Heart right ventricle (tissue), 16 donors: Measurements from ENCODE around the gene FAM76B. TPM values are rescaled to one million over a fixed set of nuclear protein-coding genes. Genes with fewer than 3 reads are reported as not detected.

Source experiments
- ATAC-seq, 8 donors: fragments of 200-7000 bp; cut with Tn5 transposase; one replicate each; pipeline ENCODE4 v1.9.1; 2020; ENCODE audit warnings: mild to moderate bottlenecking in 8 of 8, moderate library complexity in 8 of 8, moderate number of reproducible peaks in 1 of 8
- DNase-seq, 2 donors: peaks; one replicate each; pipeline ENCODE4 v3.0.0-alpha.2; 2020
- H3K27ac ChIP-seq, 10 donors: fragments of 200-600 bp; sonication (generic) in 2 of 10; one replicate each; pipeline versions ENCODE4 v1.5.0 to v1.8.0; 2020 to 2022; ENCODE audit warnings: mild to moderate bottlenecking in 3 of 10
- H3K27me3 ChIP-seq, 7 donors: fragments of 200-600 bp; one replicate each; pipeline ENCODE4 v1.8.0; 2021 to 2022; ENCODE audit warnings: mild to moderate bottlenecking in 2 of 7
- H3K36me3 ChIP-seq, 9 donors: fragments of 200-600 bp; sonication (generic) in 1 of 9; one replicate each; pipeline versions ENCODE4 v1.5.0 to v1.8.0; 2020 to 2022; ENCODE audit warnings: mild to moderate bottlenecking in 2 of 9
- H3K4me1 ChIP-seq, 9 donors: fragments of 200-600 bp; sonication (generic) in 1 of 9; one replicate each; pipeline versions ENCODE4 v1.5.0 to v1.8.0; 2020 to 2022; ENCODE audit warnings: mild to moderate bottlenecking in 4 of 9
- H3K4me3 ChIP-seq, 10 donors: fragments of 200-600 bp; sonication (generic) in 2 of 10; one replicate each; pipeline versions ENCODE4 v1.5.0 to v1.8.0; 2020 to 2022; ENCODE audit warnings: mild to moderate bottlenecking in 7 of 10, moderate library complexity in 2 of 10
- H3K9me3 ChIP-seq, 11 donors: fragments of 200-600 bp in 10 of 11; sonication (generic) in 2 of 11; one replicate each; pipeline versions ENCODE4 v1.5.0 to v1.8.0; 2013 to 2022; ENCODE audit warnings: mild to moderate bottlenecking in 2 of 11, control low read depth in 1 of 11, moderate library complexity in 1 of 11
- CTCF ChIP-seq, 9 donors: fragments of 200-600 bp; sonication (generic) in 2 of 9; IDR thresholded peaks; one replicate each; pipeline versions ENCODE4 v1.5.0 to v1.8.0; 2021 to 2022; ENCODE audit warnings: antibody characterized with exemption in 9 of 9, mild to moderate bottlenecking in 5 of 9, moderate library complexity in 1 of 9
- WGBS, 2 donors: extraction: QIAGEN DNeasy Blood & Tissue Kit; methylation state at CpG; one replicate each; pipeline ENCODE4 v1.1.7; 2013; ENCODE audit warnings: inconsistent platforms in 1 of 2; 5-methylcytosine and 5-hydroxymethylcytosine counted together
- intact Hi-C, 10 donors: fragments of 100-400 bp; cut with DNase I; formaldehyde crosslinking; loops; one replicate each; pipeline versions ENCODE4 v1.11.1 to v1.14.2; 2022
- long read RNA-seq, 3 donors: library from polyadenylated mRNA; unstranded; transcript quantifications; one replicate each; pipeline ENCODE4 v2.0.0, GENCODE V29; 2020 to 2021
- polyA plus RNA-seq, 2 donors: library from polyadenylated mRNA; stranded (reverse); fragments of 200-250 nt; gene quantifications; one replicate each; pipeline ENCODE4 v1.2.3, GENCODE V29; 2013
- total RNA-seq, 10 donors: library from RNA; stranded (reverse); fragmentation: NEBNext Ultra II Directional in 3 of 10; extraction: Animal tissue kit (Norgen Biotek cat#: 25700) in 3 of 10; gene quantifications; one replicate each; pipeline versions ENCODE4 v1.2.1 to v1.2.4, GENCODE V29; 2021 to 2023
- donor health status: Arrhythmogenic right ventricular cardiomyopathy.
- donor health status: ischemic (EF 13 %, LVEDD 7.1; RV severe dilation, severe dysfunction).
- donor health status: healthy with polysubstance abuse.
- donor health status: DM: no; HTN: yes; CAD: no.
- donor health status: DM: no; HTN: no; CAD: no.
- donor health status: ischemic (EF 25% LVEDD 6.9; RV normal size, moderate dysfunction).
- donor health status: ischemic (EF 25% LVEDD 5.7; RV mildly dilated, moderate dysfunction).
- donor health status: healthy.
- donor health status: DM: yes; HTN: yes; CAD: no.
- donor health status: Ischemic cardiomyopathy.
- donor health status: ischemic (EF 35%, LVEDD 5.7; RV mildly dilated, moderate dysfunction).
- donor health status: nonischemic (EF 11% LVEDD 7.7; RV severe dilation, severe dysfunction).
- donor health status: DM: yes; HTN: yes; CAD: no.
- donor health status: PGD.
- donor health status: ischemic (EF 29% LVEDD 5.4; RV normal size, mild dysfunction).
- donor health status: nonischemic (EF 23%, LVEDD 6.1; RV moderate dilation, normal function).

The FAM76B gene
- total RNA-seq (1 to 10 TPM; 5.5 to 9.1 (median 7.7) TPM), polyA plus RNA-seq (1 to 10 TPM; 4.1 to 9.9 TPM)
- long read RNA-seq, donor 1, transcript FAM76B-201 (10 exons, 3,952 nt), result major isoform, 6 of 10 reads
- long read RNA-seq, donor 1, partial matches to known transcripts, result 0 of 10 reads
- long read RNA-seq, donor 1, other reads (novel, unspliced or antisense), result 1 of 10 reads
- long read RNA-seq, donor 2, transcript FAM76B-201 (10 exons, 3,952 nt), result major isoform, 7 of 15 reads
- long read RNA-seq, donor 2, partial matches to known transcripts, result 1 of 15 reads
- long read RNA-seq, donor 2, other reads (novel, unspliced or antisense), result 5 of 15 reads
- long read RNA-seq, donor 3, partial matches to known transcripts, result 1 of 11 reads
- long read RNA-seq, donor 3, other reads (novel, unspliced or antisense), result 5 of 11 reads

- 0% methylated on average over 59 to 62 of the region's 62 CpGs for WGBS, 2 donors
- intact Hi-C loops, result loop anchor here in 2 of 10 donors (5.0 to 10.0 kb wide), 2 partner anchors 133 to 815 kb away; partner anchors contain the start of genes CWC15 (in 1 of the 2), KDM4D (in 1 of the 2) and MTMR2 (in 1 of the 2)
- H3K4me3 ChIP-seq, result peak within 1 kb of the TSS; percentile 77 to 98 (median 90)
- TF ChIP-seq CTCF (IDR thresholded peaks at IDR 0.05), result no peak
- H3K9me3 ChIP-seq, result no peaks in the 10 kb centered on the region
- DNase-seq (peak; percentile 95 to 97), ATAC-seq (peak; percentile 93 to 97 (median 95))
- H3K36me3 ChIP-seq, result peaks cover 0 to 38% (median 17%) of the 10 kb centered on the region in 9 donors
- peak within 1 kb of the TSS; percentile 93 to 100 (median 98) for H3K27ac ChIP-seq
- no peaks in the 10 kb centered on the region for H3K27me3 ChIP-seq
- H3K4me1 ChIP-seq, result peaks cover 0 to 31% (median 26%) of the 10 kb centered on the region in 9 donors
These were observed at the start of gene FAM76B for GRCh38 chr11:95789506-95790122. FAM76B (minus strand) TSS chr11:95789782; CDS start chr11:95789478, 304 bp downstream.

GRCh38 chr11:95835768-95836488 lies 46.3 kb upstream of the FAM76B start:
- peaks cover 0 to 8% (median 0%) of the 10 kb centered on the region in 9 donors for H3K4me1 ChIP-seq
- H3K9me3 ChIP-seq, result no peaks in the 10 kb centered on the region
- intact Hi-C loops, result loop anchor here in 9 of 10 donors (5.0 to 10.0 kb wide), 9 partner anchors 209 to 591 kb away; partner anchors contain the start of genes JRKL (in 7 of the 9) and MAML2 (in 4 of the 9)
- peak overlapping the region in 4 of 10 donors; percentile 24 to 42 (median 30) for H3K27ac ChIP-seq
- H3K36me3 ChIP-seq, result peaks cover 0 to 100% (median 33%) of the 10 kb centered on the region in 9 donors
- no peak overlapping the region for H3K4me3 ChIP-seq
- ATAC-seq, result peak; percentile 79 to 97 (median 94)
- TF ChIP-seq CTCF (IDR thresholded peaks at IDR 0.05), result peak; percentile 77 to 93 (median 87)
- 7 to 14% methylated on average over 3 of the region's 3 CpGs for WGBS, 2 donors
- peak in 1 of 2 donors; percentile 60 for DNase-seq
- no peaks in the 10 kb centered on the region for H3K27me3 ChIP-seq

GRCh38 chr11:95835351-95835750 lies 45.8 kb upstream of the FAM76B start:
- Histone ChIP-seq H3K4me1 (peaks cover 0 to 8% (median 0%) of the 10 kb centered on the region in 9 donors), H3K36me3 (peaks cover 0 to 100% (median 33%) of the 10 kb centered on the region in 9 donors), H3K27ac (no peak overlapping the region), H3K27me3 (no peaks in the 10 kb centered on the region), H3K9me3 (no peaks in the 10 kb centered on the region), H3K4me3 (no peak overlapping the region)
- intact Hi-C loops, result loop anchor here in 9 of 10 donors (5.0 to 10.0 kb wide), 9 partner anchors 209 to 592 kb away; partner anchors contain the start of genes JRKL (in 7 of the 9) and MAML2 (in 4 of the 9)
- ATAC-seq (no peak), DNase-seq (no peak)
- 47 to 54% methylated on average over 3 of the region's 3 CpGs for WGBS, 2 donors
- no peak for TF ChIP-seq CTCF (IDR thresholded peaks at IDR 0.05)
